Stimulated activated CD4-positive, alpha-beta T cell treated with anti-CD3 and anti-CD28 coated beads, Interleukin-1b, Interleukin-23, amount 100 ng/mL, for 1 hour (primary cell): Measurements from ENCODE around the gene GRM4.
"Not testable (repeated sequence)": the region's sequence is repeated elsewhere in the genome, so short reads cannot be mapped to it uniquely, and the experiment has no call there.

Source experiments
- DNase-seq, 2 donors: peaks; one replicate each; pipeline ENCODE4 v3.0.0-alpha.2; 2020; ENCODE audit warnings: low read depth in 2 of 2

Gene GRM4

DNA sequence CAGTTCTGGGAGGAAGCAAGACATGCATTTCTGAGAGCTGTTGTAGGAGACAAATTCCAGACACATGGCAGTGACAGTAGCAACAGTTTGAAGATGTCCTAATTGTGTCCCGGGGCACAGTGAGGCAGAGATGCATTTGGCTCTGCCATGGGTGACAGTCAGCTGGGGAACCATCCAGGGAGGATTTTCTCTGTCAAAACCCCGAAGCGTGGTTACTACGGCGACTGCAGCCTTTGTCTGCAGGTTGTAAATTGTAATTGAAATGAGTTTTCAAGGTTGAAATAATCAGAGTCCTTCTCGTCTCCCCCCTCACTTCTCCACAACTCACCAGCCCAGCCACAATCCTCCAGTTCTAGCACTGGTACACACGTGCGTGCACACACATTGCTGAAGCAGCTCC, 100.1 kb downstream of the GRM4 start:
- no peak for DNase-seq

DNA sequence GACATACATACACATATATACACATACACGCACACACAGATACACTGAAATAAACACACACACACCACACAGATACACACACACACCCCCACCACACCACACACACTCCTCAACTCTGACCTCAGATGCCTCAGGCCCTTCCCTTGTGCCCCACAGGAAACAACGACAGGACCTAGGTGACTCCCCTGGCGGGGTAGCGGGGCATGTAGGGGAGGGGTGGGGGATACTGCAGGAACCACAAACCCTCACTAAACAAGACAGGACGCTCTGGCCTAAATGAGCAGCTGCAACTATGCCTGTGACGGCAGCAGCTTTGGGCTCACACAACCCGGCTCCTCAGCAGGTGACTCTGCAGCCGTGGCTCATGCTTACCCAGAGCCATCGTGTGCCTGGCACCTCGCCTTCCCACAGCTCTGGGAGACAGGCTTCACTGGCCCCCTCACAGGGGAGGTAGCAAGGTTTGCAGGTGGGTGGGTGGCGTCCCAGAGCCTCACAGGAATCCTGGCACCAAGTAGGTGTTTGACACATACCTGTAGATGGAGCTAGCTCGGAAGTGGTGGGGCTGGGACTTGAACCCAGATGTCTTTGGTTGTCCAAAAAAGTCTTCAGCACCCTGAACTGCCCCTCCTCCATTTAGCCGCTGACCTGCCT, 100.8 kb downstream of the GRM4 start:
- DNase-seq, result no peak

DNA sequence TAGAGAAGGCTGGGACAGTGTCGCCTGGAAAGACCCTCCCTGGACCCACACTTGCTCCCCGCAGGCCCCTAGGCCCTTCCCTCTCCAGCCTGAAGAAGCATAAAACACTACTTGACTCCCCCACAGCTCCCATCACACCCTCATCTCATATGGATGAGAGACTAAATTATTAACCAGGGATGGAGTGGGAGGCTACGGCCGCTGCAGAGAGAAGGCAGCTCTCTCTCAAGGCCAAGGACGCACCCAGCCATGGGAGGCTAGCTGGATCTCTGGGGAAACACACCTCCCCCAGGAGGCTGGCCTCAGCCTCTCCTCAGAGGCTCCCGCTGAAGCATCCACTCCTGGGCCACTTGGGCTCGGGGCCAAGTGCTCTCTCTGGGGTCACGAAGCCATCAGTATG, 102.5 kb downstream of the GRM4 start:
- DNase-seq, result no peak

DNA sequence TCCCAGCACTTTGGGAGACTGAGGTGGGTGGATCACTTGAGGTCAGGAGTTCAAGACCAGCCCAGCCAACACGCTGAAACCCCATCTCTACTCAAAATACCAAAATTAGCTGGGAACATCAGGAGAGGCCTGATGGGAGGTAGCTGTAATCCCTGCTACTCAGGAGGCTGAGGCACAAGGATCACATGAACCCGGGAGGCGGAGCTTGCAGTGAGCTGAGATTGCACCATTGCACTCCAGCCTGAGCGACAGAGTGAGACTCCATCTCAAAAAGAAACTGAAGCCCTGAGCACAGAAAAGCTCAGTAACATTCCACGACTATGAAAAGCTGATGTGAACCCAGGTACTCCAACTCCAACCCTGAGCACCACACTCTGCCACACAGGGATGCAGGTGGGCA, 103.9 kb downstream of the GRM4 start:
- DNase-seq, result not testable (repeated sequence)

DNA sequence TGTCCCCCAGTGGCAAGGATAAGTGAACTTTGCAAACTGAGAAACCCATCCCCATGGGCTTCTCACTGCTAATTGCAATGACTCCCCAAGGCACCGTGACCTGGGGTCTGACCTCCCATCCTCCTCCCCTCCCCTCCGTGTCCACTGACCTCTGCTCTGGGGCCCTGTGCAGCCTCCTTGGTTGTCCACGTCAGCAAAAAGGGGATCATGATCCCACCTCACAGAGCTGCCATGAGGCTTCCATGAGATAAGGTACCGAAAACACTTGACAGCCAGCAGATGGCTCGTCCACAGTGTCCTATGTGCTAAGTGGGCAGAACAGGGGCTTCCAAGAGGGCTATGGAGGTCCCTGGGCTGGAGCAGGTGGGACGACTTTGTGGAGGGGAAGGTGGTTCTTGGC, 104.5 kb downstream of the GRM4 start:
- no peak for DNase-seq

DNA sequence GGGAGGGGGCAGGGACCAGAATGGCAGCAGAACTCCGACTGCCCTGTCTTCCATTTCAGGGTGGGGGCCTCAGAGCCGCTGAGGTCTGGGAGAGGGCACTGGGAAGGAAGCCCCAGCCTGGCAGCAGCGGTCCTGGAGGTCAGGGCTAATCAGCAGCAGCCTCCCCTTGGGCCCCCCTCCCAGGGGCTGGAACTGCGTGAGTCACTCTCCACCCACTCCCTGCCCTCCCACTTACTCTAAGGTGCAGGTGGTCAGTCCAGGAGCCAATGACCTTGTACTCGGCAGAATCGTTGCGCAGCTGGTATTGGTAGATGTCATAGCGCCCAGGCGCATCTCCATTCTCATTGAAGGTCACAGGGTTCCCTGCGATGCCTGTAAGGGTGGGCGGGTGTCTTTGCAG, 105.9 kb downstream of the GRM4 start:
- DNase-seq, result no peak

DNA sequence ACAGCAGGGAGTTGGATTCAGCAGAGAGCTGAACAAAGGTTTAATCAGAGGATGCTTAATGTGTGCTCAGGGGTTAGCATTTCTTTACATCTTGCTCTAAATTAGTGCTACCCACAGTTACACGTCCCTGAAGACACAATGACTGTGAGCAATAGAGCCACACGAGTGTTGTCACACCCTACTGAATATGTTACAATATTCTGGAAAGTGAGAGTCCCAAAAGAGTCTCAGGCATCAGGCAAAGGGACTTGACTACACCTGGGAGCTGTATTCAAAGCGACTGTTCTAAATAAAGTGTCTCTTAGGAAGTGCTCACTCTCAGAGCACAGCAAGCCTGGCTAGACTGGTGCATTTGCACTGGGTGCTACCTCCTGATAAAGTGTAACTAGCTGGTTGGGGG, 108.7 kb downstream of the GRM4 start:
- DNase-seq, result no peak

DNA sequence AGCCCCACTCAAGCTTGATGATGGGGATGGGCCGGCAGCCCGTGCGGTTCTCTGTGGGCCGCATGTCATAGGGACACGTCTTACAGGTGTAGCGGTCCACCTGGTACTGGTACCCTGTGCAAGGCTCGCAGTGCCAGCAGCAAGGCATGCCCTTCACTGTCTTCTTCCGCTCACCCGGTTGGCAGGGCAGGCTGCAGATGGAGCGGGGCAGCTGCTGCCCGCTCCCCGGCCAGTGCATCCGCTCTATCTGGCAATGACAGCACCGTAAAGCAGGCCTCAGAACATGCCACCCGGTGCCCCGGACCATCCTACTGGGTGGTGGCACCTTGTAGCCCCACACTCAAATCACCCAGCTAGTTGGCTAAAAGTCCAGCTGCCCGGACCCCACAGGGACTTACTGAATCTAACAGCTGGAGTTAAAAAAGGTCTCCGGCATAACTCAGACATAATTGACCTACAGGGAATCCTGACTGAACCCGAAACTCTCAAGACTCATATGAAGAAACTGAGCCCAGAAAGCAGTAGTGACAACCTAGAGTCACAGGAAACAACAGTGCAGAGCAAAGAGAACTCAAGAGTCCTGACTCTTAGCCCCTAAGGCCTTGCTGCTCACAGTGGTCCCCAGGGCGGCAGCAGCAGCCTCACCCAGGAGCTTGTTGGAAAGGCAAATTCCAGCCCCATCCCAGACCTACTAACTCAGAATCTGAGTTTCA, 109.4 kb downstream of the GRM4 start:
- no peak for DNase-seq

DNA sequence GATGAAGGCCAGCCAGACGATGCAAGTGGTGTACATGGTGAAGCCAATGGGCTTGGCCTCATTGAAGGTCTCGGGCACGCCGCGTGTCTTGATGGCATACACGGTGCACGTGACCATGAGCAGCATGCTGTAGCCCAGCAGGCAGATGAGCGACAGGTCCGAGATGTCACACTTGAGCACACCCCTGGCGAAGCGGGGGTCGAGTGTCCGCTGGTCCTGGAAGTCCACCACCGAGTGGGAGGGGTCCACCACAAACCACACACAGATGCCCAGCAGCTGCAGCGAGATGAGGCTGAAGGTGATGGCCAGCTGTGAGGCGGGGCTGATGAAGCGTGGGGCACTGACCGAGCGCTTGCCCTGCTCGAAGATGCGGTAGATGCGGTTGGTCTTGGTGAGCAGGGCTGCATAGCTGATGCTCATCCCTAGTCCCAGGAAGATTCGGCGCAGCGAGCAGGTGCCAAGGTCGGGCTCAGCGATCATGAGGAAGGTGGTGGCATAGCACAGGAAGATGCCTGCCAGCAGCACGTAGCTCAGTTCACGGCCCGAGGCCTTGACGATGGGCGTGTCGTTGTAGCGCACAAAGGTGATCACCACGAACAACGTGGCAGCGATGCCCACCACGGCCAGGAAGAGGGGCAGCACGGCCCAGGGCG, 110.1 kb downstream of the GRM4 start:
- DNase-seq, result no peak

DNA sequence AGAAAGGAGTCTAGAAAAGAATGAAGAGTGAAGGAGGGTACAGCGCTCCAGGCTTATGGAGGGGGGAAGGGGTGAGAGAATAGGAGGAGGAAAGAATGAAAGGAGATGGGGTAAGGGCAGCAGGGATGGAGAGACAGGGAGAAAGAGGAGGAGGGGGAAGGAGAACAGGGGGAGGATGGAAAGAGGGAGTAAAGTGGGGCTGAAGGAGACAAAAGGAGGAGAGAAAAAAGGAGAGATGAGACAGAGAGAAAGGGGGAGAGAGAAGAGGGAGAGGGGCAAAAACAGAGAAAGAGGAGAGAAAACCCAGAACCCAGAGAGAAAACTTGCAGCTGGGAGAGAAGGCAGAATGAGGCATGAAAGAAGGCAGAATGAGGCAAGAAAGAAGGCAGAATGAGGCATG, 110.7 kb downstream of the GRM4 start:
- no peak for DNase-seq

DNA sequence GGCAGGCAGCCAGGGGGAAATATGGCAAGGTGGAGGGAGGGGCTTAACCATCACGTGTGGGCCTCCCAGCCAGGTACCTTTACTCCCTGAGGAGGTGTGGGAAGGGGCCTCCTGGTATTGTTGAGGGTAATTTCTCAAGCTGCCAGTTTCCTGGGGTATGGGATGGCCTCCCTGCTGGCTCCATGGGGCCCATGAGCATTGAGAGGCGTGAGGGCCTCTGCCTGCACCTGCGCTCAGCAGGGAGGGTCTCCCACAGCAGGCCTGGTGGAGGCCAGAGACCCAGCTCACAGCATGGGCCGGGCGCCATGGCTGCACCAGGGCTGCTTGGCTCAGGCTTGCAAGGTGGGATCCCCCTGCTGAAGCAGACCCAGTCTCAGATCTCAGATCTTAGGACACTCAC, 113.0 kb downstream of the GRM4 start:
- no peak for DNase-seq

DNA sequence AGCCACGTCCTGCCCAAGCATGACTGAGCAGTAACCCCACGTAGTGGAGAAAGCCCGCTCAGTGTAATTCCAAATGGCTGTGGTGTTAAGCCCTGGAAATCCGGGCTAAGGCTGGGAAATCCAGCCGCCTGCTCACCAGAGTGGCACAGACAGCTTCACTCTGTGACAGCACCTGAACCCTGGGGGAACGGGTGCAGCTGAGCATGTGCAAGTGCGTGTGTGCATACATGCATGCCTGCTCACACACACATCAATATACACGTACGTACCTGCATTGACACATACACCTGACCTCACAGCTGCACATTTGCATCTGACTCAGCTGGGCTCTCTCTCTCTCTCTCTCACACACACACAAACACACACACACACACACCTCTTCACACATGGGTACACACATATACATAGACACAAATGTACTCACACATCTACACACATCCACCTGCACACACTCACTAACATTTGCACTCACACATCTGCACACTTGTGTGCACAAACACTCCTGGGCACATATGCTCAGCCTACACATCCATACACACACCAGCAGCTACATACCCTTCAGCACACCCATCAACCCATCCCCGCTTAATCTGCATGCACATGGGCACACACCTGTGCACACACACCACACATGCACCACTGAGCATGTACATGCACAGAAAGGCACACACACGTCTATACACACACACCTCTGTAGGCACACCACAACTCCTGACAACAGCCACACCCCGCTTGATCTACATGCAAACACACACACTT, 114.1 kb downstream of the GRM4 start:
- DNase-seq, result no peak

DNA sequence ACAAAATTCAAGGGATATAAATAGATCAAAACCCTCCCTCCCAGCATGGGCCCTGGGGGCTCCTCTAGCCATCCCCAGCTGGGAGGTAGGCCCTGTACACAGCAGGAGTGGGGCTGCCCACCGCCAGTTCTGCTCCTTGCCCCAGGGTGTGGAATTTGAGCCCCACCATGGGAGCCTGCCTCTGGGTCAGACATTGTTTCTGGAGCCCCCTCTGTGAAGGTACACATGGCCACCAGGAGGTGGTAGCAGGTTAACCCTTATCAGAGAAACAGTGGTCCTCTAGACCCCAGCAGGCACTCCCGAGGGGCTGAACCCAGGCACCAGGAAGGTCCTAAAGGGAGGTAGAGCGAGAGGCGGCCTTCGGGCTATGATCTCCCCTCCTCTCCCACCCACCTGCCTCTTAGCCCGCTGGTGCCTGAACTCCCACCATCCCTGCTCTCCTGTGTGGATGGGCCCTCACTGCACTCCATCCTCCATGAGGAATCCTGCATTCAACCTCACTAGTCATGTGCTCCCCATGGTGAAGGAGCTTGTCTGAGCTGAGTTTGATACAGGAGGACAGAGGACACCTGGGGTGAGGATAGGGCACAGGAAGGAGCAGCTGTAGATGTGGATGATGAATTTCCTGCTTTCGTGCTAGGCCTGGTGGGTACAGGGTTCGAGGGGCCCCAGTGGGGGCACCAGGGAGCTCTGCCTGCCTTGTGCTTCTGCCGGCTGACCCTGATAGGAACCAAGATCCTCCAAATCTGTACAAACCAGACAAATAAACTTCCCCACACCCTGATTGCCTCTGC, 114.9 kb downstream of the GRM4 start:
- DNase-seq, result no peak

DNA sequence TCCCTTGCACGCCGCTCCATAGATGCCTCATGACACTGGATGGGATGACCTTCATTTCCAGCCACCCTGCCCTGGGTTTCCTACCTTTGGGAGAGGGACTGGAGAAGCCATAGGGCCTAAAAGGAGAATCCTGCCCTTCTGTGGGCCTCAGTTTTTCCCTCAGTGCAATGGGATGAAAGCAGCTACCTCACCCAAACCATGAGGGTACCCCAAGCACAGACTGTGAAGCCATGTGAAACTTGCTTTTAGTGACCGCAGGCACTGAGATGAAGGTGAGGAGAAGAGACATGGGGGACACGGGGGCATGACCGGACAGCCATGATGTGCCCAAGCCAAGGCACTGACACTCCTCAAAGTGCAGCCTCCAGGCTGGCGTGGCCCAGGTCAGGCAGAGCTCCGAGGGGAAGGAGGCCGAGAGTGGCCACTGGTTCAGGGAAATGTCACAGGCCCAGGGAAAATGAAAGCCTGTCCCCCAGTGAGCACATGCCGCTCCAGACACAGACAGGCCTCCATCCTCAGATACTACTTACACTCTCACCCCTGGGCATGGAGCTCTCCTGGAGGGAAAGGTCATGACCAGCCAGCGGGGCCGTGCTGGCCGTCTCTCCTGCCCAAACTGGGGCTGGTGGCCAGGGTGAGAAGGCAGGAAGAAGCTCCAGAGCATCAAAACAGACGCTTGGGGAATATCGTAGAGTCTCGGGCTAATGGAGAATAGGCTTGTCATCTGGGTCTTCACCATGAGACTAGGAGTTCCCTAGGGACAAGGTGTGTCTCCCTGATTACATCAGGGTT, 116.2 kb downstream of the GRM4 start:
- no peak for DNase-seq

DNA sequence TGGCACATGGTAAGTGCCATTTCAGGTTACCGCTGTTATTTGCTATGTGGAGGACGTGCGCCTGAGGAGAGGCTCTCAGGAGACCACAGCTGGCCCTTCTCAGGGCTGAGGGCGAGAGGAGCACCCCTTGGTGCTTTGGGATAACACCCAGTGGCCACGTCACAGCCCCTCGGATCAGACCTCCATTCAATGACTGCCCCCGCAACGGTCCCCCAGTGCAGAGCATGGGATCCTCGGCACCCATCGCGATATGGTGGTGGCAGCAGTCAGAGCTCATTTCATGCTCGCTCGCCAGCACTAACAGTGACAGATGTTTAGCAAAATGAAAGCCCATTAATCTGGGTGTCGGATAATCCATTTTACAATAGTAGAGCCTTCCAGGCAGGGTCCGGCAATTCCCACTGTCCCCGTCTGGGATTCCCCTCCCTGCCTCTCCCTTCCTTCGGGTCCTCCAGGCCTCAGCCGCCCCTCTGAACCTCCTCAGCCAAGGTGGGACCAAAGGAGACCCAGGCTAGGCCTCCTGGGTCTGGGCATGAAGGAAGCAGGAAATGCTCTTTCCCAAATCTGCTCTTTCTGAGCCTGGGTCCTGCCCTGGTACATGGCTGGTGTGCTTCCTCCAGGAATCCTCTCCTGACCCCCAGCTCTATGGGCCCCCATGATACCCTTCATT, 117.1 kb downstream of the GRM4 start:
- no peak for DNase-seq

DNA sequence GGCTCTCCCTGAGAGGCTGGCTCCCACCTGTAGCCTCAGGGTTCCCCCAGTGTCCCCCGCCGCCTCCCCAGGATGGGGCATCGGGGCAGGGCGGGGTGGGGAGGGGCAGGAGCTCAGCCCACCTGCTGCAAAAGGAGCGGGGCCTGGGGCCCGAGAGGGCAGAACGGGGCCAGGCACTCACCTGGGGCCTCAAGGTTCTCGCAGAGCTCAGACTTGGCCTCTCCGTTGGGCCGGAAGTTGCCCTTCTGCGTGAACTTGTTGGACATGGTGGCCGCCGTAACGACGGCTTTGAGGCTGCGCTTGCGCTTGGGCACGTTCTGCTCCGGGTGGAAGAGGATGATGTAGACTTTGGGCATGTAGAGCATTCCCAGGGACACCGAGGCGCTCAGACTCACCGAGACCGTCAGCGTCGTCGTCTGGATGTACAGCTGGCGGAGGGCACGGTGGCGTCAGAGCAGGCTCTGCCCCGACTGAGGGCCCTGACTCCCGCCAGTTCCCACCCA, 117.9 kb downstream of the GRM4 start:
- DNase-seq, result no peak

DNA sequence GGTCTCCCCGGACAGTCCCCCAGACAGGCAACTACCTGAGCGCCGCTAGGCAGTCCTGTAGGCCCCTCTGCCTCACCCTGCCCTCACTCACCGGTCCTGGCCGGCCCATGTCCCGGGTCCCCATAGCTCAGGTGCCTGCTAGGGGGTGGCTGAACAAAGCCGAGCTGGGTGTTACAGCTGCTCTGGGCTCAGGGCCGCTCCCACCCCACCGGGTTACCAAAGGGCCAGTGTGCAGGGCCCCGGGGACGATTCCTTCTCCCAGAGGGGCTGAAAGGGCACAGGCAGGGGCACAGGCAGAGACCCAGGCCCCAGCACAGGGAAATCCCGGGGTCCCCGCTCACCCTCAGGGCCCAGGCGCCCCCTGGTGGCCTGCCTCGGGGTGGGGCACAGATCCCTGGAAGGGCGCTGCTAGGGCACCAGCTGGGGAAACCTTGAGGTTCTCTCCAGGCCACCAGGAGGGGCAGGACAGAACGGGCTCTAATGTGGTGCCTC, 118.4 kb downstream of the GRM4 start:
- peak; percentile 30 to 46 for DNase-seq

DNA sequence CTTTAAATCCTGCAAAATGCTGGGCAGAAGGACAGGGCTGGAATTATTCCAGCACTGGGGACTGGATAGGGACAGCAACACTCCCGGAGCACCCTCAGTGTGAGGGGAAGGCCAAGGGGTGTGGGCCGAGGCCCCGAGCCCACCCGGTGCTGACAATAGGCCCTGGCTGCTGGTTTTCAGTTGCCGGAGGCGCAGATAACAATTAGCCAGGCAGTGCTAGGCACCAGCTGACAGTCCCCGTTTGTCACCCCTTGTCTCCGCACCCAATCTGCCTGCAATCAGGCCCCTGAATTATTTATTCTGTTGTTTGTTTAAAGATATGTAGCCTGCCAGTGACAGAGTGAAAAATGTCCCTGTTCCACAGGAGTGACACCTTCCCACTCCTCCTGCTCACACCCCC, 120.0 kb downstream of the GRM4 start:
- DNase-seq, result no peak

DNA sequence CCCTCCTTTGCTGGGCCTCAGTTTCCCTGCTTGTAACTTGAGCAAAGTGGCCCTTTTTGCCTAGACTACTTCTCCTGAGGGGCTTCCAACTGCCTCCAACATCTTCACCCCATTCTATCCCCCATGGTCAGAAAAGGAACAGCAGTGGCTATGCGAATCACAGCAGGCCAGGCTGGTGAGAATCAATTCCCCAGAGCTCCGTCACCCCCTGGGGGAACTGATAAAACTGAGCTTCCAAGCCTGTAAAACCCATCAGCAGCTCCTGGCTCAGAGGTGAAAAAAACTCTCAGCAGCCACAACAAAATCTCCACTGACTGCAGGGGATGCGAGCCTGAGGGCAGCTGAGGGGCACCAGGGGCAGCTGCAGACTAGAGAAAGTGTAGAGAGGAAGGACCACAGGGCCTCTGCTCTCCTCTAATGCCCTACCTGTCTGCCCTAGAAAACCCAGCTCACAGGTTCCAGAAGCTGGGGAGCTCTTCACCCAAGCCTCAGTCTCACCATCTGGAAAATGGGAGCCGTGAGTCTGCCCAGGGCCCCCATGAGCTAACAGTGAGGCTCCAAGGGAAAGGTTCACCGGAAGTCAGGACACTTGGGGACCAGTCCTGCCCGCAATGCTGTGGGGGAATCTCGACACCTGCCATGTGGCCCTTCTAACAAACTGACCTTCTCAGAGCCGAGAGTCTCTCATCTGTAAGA, 120.6 kb downstream of the GRM4 start:
- DNase-seq, result no peak
